Uterine smooth muscle cell (primary cell): ENCODE results near the gene PAOX. TPM values are rescaled to one million over a fixed set of nuclear protein-coding genes. Genes with fewer than 3 reads are reported as not detected.

Experiments
- total RNA-seq: library from RNA; depleted of rRNA; stranded (reverse); fragments of >200 nt; gene quantifications from 2 replicates; pipeline ENCODE4 v1.2.3, GENCODE V29; 2014

PAOX gene
- 4.0 and 9.2 TPM in 2 replicates for total RNA-seq

GRCh38 chr10:133379152-133379800 is at the start of gene PAOX:
Gene PAOX, plus strand, starts transcription at chr10:133379262. Its CDS starts 55 bp downstream, at chr10:133379317.

DNA sequence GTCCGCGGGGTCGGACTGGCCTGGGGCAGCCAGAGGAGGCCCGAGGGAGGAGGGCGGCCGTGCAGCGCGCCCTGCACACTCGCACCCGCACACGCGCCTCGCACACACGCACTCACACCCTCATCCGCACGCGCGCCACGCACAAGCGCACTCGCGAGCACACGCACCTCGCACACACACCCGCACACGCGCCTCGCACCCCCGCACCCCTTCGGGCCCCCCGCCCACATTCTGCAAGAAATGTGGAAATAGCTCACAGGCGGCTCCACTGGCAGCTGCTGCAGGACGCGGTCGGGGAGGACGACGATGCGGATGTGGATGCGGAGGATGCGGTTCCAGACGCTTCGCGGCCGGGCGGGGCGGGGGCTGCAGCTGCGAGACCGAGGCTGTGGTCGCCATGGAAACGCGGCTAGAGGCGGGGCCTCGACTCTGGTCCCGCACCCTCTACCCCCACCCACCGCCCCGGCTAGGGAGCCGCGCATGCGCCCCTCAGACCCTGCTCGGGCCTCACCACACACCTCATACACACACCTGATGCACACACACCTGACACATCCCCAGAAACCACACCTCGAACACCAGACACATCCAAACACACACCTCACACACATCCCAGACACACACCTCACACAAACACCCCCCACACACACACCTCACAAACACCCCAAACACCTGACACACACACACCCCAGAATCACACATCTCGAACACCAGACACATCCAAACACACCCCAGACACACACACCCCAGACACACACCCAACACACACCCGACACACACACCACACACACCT is 42.3 kb upstream of the PAOX start, which contains the start of gene CALY:
Gene CALY, minus strand, starts transcription at position 320 of the 793 bp plus-strand sequence. CDS start 7,907 bp downstream, outside the sequence.

DNA sequence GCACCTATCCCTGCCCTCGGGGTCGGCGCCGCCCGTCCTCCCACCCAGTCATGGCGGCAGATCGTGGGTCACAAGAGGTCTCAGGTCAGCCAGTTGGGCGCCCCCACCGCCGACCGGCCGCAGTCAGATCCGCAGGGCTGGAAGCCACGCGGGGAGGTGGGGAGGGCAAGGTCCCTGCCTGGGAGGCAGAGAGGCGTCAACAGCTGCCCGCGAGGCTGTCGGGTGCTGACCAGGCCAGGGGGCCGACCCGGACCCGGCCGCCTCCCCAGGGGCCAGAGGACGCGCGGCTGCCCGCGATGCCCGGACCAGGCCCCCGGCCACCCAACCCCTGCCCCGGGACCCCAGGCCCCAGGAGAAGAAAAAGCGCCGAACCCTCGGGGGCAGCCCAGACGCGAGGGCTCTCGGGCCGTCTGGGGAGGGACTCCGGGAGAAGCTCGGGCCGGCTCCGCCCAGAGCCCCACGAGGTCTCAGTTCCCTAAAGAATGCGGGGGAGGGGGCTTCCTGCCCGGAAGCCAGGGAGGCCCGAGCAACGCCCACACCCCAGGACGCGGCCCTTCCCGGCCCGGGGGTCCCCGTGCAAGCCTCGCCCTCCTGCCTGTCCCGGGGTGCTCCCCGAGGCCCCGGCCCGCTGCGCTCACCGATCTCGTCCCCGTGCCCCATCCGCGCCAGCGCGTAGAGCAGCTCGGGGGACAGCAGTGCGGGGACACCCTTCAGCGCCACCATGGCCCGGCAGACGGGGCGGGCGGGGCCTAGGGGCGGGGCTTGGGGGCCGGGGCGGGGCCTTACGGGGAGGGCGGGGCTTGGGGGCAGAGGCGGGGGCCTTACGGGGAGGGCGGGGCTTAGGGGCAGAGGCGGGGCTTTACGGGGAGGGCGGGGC is 21.5 kb upstream of the PAOX start, which contains the start of gene FUOM:
Gene FUOM, minus strand, starts transcription at position 735 of the 877 bp plus-strand sequence. Its CDS starts 12 bp downstream, at position 723.

DNA sequence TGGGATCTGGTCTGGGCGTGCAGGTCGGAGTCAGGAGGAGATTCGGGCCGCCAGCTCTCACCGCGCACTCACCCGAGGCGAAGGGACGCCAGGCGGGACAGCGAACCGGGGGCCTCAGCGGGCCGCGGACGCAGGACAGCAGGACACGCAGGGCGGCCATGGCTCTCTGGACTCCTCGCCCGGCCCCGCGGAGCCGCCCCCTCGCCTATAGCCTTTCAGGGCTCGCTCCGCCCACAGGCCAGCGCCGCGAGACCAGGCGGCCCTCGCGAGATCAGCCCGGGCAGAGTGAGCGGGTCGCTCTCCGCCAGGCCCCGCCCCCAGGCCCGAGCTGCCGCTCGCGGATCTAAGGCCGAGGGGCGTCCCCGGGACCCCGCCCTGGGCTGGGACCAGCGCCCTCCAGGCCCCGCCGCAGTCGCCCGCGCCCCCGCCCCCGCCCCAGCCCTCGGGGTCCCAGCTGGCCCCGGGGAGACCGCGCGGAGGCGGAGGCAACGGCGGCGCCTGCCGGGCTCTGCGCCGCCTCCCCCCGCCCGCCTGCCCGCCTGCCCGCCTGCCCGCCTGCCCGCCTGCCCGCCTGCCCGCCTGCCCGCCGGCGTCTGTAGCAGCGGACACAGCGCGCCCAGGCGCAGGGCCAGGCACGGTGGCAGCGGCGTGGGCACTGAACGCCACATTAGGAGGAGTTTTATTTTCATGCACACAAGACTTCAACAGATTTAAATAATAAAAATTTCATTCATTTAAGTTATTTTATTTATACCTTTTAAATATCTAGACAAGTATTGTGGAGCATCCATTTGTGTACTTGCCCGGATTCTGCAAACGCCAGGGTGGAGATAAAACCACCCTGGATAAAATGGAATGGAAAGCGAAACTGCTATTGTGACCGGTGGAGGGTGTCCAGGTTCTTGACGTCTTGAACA is 5.6 kb upstream of the PAOX start, which contains the start of gene ECHS1:
Gene ECHS1, minus strand, starts transcription at position 181 of the 917 bp plus-strand sequence. Its CDS starts 21 bp downstream, at position 160.

GRCh38 chr10:133394064-133394663 is 15.1 kb downstream of the PAOX start, which contains the start of gene MTG1:
Gene MTG1, plus strand, starts transcription at chr10:133394157. Its CDS starts 64 bp downstream, at chr10:133394221.

GRCh38 chr10:133424601-133425000 is 45.5 kb downstream of the PAOX start, which contains the start of gene SPRN:
Gene SPRN, minus strand, starts transcription at chr10:133424625. Its CDS starts 944 bp downstream, at chr10:133423681.

Other genes starting within 250 kb of the PAOX start
- gene KNDC1, start 219.0 kb upstream of the PAOX start, total RNA-seq, result 1.3 and 3.2 TPM in 2 replicates
- 0.12 TPM in 1 of 2 replicates, not detected in the other for gene UTF1, start 149.0 kb upstream of the PAOX start, total RNA-seq
- gene VENTX, start 141.4 kb upstream of the PAOX start, total RNA-seq, result not detected in 2 replicates
- gene ADAM8, start 102.4 kb upstream of the PAOX start, total RNA-seq, result 8.1 and 11.0 TPM in 2 replicates
- 71.4 and 103 TPM in 2 replicates for gene TUBGCP2, start 70.4 kb upstream of the PAOX start, total RNA-seq
- 27.7 and 41.9 TPM in 2 replicates for gene ZNF511, start 70.3 kb upstream of the PAOX start, total RNA-seq
- gene CALY, start 42.4 kb upstream of the PAOX start, total RNA-seq, result 0.25 TPM in 1 of 2 replicates, not detected in the other
- not detected in 2 replicates for gene PRAP1, start 31.9 kb upstream of the PAOX start, total RNA-seq
- gene FUOM, start 21.2 kb upstream of the PAOX start, total RNA-seq, result 9.5 and 10.1 TPM in 2 replicates
- gene ECHS1, start 5.9 kb upstream of the PAOX start, total RNA-seq, result 52.3 and 55.4 TPM in 2 replicates
- gene MTG1, start 14.9 kb downstream of the PAOX start, total RNA-seq, result 37.6 and 38.5 TPM in 2 replicates
- 0.22 and 0.50 TPM in 2 replicates for gene SPRN, start 45.4 kb downstream of the PAOX start, total RNA-seq
- 2.6 and 4.2 TPM in 2 replicates for gene SCART1, start 74.7 kb downstream of the PAOX start, total RNA-seq
- gene CYP2E1, start 148.1 kb downstream of the PAOX start, total RNA-seq, result 0.22 and 0.37 TPM in 2 replicates
- not detected in 2 replicates for gene SYCE1, start 186.3 kb downstream of the PAOX start, total RNA-seq
- not detected in 2 replicates for gene FRG2B, start 247.5 kb downstream of the PAOX start, total RNA-seq